GM21423 (cell line): Measurements from ENCODE around the gene PPP4R3A.
"Not testable (repeated sequence)": the region's sequence is repeated elsewhere in the genome, so short reads cannot be mapped to it uniquely, and the experiment has no call there.

ENCODE experiments used
- ATAC-seq: cut with Tn5 transposase; IDR thresholded peaks from one replicate; pipeline ENCODE4 v1.9.1; 2021; ENCODE audit warnings: mild to moderate bottlenecking, moderate library complexity; ENCODE audit not compliant: unreplicated experiment

PPP4R3A gene

DNA sequence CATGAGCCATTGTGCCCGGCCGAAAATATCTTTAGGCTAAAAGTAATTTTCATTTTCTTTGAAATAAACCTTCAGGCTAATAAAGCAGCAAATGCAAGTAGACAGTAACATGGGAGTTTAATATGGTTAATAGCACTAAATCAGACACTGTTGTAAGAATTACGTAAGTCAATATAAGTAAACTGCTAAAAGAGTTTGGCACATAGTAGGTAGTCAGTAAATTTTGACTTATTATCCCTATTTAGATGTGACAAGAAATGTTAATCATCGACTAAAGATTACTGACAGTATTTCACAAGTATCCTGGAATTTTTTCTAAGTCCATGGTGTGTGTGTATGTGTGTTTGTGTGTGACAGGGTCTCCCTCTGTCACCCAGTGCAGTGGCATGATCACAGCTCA is 3.9 kb downstream of the PPP4R3A start:
- no peak for ATAC-seq

DNA sequence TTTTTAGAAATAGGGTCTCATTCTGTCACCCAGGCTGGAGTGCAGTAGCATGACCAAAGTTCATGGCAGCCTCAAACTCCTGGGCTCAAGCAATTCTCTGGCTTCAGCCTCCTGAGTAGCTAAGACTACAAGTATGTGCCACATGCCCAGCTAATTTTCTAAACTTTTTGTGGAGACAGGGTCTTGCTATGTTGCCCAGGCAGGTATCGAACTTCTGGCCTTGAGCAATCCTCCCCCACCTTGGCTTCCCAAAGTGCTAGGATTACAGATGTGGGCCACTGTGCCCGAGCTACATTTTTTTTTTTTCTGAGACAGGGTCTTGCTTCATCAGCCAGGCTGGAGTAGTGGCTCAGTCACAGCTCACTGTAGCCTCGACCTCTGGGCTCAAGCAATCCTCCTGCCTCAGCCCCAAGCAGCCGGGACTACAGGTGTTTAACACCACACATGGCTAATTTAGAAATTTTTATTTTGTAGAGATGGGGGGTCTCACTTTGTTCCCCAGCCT is 7.1 kb downstream of the PPP4R3A start:
- ATAC-seq = no peak

DNA sequence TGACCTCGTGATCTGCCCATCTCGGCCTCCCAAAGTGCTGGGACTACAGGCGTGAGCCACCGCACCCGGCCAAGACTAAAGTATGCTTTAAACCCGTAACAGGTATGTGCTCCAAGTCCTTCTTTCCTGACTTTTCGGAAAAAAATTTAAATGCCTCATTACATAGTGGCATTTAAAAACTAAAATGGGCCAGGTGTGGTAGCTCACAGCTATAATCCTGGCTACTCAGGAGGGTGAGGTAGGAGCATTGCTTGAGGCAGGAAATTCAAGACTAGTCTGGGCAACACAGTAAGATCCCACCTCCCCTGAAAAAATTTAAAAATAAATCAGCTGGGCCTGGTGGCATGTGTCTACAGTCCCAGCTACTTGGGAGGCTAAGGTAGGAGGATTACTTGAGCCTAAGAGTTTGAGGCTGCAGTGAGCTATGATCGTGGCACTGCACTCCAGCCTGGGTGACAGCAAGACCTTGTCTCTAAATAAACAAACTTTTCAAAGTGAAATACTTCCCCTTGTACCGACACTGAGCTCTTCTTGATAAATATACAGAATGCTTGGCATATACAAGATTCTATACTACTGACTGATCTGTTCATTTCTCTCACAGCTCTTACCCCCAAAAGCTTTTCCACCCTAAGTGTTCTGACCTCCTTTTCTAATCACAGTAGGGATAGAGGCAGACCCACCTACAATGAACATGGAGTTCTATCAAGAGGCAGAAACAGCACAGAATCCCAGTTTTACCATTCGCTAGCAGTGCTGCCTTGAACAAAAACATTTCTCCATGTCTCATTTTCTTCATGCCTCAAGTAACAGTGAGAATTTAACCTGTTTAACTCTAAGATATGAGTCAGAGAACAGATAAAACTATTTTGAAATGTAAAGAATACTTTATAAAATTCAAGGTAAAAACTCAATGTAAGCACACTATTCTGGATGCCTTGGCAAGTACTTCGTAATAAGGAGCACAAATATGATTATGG is 7.9 kb downstream of the PPP4R3A start:
- ATAC-seq = no peak

DNA sequence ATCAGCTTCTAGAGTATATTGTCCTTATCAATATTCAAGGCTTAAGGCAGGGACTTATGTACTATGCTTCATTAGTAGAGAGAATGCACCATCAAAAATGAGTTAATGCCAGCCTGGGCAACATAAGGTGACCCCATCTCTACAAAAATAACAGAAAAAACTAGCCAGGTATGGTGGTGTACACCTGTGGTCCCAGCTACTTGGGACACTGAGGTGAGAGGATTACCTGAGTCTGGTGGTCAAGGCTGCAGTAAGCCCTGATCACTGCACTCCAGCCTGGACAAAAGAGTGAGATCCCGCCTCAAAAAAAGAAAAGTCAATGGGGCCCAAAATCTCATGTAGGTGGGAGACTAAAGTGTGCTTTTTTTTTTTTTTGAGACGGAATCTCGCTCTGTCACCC is 8.8 kb downstream of the PPP4R3A start:
- ATAC-seq = no peak

DNA sequence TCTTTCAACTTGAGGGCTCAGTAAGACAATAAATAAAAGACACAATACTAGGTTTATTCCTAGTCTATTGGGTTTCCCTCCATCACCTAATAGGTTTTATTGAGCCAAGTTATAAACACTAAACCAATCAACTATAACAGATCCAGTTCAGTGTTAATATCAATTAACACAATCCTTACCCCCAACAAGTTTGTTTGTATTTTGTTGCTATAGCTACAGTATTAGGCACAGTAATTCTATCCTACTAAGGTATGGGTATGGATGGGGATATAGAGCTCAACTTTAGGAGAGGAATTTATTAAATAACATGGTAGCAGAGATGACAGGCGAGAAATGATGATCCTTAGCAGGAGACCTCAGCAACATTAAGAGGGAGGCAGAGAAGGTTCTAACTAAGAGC is 13.3 kb downstream of the PPP4R3A start:
- ATAC-seq = no peak

DNA sequence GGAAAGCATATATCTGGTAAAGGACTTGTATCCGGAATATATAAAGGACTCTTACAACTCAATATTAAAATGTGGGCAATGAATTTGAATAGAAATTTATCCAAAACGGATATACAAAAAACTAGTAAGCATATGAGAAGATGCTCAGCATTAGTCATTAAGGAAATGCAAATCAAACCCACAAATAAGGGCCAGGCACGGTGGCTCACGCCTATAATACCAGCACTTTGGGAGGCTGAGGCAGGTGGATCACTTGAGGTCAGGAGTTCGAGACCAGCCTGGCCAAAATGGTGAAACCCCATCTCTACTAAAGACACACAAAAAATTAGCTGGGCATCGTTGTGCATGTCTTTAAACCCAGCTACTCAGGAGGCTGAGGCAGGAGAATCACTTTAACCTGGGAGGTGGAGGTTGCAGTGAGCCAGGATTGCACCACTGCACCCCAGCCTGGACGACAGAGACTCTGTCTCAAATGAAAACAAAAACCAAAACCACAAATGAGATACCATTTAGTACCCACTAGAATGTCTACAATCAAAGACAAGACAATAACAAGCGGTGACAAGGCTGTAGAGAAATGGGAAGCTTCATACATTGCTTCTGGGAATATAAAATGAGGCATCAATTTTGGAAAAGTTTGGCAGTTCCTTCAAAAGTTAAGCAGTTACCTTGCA is 15.6 kb downstream of the PPP4R3A start:
- ATAC-seq = not testable (repeated sequence)

DNA sequence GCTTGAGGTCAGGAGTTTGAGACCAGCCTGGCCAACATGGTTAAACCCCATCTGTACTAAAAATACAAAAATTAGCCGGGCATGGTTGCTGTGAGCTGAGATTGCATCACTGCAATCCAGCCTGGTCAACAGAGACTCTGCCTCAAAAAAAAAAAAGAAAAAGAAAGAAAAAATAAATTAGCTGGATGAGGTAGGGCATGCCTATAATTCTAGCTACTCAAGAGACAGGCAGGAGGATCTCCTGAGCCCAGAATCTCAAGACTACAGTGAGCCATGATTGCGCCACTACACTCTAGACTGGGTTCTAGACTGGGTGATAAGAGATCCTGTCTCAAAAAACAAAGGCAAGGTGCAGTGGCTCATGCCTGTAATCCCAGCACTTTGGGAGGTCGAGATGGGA is 16.9 kb downstream of the PPP4R3A start:
- no peak for ATAC-seq

DNA sequence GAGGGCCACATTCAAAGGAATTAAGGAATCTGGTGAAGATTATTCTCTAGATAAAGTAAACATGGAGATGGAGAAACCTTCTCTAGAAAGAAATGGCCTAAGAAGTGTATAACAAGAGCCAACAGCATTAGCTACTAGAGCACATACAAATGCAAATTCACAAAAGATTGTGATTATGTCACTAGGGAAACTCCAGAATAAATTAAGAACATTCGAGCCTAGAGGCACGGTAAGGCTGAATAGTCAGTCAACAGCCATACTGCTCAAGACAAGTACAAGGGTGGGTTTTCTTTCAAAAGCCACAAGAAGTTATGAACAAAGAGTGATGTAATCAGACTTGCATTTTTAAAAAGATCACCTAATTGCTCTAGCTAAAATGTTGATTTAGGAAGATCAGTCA is 25.4 kb downstream of the PPP4R3A start:
- no peak for ATAC-seq

DNA sequence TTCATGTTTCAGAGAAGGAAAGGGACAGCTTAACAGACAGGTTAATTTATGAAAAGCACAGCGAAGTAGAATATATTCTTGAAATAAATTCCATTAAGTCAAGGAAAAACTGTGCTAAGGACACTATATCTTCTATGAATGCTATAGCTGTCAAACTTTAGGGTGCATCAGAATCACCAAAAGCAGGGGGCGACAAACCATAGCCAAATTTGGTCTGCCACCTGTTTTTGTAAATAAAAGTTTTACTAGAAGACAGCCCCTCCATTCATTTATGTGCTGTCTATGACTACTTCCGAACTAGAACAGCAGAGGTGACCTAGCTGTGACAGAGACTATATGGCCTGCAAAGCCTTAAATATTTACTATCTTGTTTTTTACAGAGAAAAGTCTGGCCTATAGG is 25.9 kb downstream of the PPP4R3A start:
- ATAC-seq = no peak

DNA sequence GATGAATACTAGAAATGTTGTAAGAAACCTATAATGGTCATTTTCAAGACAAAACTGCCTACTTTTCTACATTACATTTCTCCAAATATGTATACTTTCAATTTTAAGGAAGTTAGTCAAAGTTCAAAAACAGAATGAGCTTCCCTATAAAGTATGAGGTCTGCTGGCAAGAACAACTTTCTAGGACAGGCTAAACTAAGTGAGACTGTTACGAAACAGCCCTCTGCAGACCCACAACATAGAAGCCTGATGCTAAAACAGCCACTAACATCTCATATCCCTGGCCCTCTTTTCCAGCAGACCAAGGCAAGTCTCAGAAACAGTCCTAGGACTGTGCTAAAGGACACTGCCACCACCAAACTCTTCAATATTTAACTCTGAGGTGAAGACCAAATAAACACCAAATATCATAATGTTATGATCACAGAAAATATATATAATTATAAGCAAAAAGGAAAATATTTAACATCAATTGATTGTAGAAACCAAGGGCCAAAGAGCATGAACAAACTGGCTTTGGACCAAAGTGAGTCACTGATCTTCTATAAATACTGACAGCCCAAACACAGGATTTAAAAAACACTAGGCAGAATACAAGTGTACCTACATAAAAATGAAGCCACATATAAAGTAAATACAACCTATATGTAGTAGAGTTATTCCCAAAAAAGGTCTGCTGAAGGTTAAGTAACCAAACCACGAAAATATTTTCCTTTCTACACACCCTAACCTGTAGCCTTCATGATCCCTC is 27.7 kb downstream of the PPP4R3A start:
- ATAC-seq = no peak

DNA sequence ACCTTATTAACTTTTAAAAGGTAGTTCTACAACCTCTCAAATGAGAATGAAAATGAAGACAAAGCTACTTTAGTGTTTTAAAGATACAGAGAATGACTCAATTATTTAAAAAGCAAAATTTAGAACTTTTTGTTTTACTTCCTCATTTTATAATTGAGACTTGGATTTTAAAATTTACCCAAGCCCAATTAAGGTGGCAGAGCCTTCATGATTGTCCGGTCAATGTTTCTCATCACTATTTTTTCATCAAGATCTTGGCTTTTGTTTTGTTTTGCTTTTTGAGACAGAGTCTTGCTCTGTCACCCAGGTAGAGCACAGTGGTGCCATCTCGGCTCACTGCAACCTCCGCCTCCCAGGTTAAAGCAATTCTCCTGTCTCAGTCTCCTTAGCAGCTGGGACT is 32.7 kb downstream of the PPP4R3A start:
- ATAC-seq = no peak

DNA sequence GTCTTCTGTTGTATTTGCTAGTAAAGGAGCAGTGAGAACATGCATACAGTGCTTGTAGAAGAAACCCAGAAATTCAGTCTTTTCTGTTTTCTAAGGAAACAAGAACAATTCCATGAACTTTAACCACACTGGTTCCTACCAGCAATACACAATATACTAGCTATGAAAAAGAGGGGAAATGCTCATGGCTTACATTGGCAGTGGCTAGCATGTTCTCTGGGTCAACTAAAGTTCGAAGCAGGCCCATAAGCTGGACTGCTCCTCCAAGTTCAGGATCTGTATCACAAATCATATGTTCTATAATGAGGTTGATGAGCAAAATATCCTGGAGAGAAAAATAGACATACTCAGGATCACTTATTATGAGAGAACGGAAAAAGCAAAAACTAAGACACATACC is 37.1 kb downstream of the PPP4R3A start:
- no peak for ATAC-seq

DNA sequence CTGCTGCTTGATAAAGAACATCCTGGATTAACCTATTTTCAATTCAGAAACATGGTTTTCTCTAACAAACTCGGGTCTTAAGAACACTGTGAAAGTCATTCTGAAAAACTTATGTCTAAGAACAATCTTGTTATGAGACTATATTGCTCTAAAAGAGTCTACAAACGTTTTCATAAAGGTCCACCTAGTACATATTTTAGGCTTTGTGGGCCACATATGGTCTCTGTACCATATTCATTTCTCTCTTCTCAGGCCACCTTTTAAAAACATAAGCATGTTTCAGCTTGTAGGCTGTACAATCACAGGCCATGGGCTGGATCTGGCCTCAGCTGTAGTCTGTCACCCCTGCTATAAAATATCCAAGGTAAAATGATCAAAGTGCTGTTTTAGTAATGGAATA is 39.9 kb downstream of the PPP4R3A start:
- ATAC-seq = no peak

DNA sequence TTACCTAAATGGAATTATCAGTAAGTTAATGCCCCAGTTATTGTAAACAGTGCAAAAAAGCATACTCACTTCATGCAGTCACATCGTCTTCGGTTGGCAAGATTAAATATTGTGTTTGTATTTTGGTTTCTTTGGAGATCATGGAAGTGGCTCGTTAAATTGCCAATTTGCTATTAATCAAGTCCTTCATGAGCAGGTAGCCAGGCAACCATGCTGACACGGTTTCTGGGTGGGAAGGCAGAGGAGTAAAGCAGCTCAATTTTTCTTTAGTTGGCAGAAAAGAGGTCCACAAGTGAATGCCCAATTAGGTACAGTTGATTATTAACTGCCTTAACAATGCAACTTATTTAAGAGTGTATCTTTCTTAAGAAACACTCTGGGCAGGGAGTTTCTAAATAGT is 43.9 kb downstream of the PPP4R3A start:
- no peak for ATAC-seq

DNA sequence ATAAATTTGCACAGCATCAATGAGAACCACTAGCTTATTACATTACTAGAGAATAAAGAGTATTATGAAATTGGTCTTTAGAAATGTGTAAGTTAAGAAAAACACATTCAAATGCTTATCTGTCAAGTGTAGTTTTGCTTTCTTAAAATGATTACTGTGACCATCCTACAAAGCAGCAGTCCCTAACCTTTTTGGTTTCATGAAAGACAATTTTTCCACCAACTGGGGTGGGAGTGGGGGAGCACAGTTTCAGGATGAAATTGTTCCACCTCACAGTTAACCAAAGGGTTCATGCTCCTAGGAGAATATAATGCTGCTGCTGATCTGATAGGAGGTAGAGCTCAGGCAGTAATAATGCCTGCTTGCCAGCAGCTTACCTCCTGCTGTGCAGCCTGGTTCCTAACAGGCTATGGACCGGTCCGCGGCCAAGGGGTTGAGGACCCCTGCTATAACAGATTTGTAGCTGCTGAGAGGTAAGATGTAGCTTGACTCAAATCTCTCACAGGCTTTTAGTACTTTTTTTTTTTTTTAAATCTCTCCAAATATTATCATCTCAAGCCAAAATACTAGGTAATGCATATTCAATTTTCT is 45.4 kb downstream of the PPP4R3A start:
- ATAC-seq = no peak

DNA sequence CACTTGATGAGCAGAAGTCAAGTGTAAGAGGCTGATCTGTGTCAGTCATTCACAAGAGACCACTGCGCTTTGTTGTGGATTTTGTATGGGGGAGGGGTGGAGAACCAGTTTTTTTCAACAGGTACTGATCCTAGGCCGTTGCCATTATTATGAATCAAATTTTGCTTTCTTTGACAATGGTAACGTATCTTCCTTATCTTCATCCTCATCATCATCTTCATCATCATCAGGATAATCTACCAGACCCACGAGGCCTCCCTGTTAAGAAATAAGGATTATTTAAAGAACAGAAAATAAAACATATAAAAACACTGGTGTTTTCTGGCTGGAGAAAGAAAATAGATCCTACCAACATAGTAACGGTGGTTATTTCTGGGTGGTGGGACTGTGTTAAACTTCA is 51.5 kb downstream of the PPP4R3A start:
- no peak for ATAC-seq

DNA sequence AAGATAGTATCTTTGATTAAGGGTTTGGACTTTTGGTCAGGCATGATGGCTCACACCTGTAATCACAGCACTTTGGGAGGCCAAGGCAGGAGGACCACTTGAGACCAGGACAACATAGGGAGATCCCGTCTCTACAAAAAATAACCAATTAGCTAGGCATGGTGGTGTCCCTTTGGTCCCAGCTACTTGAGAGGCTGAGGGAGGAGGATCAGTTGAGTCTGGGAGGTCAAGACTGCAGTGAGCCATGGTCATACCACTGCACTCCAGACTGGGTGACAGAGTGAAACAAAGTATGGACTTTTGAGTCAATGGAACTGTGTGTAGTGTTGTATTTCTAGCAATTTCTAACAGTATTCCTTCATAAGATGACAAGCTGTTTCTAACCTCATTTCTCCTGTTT is 53.8 kb downstream of the PPP4R3A start:
- no peak for ATAC-seq

DNA sequence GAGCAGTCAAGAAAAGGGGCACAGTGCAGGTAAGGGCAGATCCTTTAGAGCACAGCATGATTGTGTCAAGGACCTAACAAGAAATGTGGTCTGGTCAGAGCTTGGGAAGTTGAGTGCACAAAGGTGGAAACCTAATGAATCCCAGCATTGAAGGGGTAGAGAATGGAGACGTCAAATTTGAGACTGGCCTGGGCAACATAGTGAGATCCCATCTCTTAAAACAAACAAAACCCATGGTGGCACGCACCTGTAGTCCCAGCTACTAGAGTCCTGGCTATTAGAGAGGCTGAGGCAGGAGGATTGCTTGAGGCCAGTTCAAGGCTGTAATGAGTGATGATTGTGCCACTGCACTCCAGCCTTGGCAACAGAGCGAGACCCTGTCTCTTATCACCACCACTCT is 55.5 kb downstream of the PPP4R3A start:
- ATAC-seq = no peak

DNA sequence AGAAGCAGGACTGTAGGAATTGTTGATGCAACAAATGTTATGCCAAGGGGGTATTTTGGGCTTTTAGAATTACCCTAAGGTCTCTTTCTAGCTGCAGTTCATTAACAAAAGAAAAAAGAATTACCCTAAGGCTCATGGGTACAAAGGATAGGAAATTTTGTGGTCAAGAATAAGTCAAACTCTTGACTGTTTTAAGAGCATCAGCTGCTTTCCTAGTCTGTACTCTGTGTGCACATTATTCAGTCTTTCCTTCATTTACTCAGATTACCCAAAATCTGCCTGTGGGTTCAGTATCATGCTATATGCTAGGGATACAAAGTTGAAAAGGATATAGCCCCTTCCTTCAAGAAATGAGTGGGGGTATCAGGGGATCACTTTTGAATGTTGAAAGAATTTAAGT is 56.0 kb downstream of the PPP4R3A start:
- no peak for ATAC-seq

DNA sequence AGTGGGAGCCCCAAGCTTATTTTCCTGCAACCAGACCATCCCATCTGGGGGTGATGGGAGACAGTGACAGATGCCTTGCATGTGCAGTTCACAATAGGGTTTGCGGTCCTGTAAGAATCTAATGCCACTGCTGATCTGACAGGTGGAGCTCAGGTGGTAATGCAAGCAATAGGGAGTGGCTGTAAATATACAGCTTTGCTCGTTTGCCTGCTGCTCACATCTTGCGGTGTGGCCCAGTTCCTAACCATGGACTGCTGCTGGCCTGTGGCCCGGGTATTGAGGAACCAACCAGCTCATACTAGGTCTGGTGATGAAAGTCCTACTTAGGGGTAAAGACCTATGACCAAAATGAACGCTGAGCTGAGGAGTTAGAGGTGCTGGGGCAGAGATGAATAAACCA is 56.4 kb downstream of the PPP4R3A start:
- ATAC-seq = no peak
